T1000 (cell line): ENCODE measurements around the gene EIF4G1.
"Not testable (repeated sequence)": the region's sequence is repeated elsewhere in the genome, so short reads cannot be mapped to it uniquely, and the experiment has no call there.

ENCODE experiments used
- DNase-seq: peaks from one replicate; lab custom pipeline; 2025; ENCODE audit warnings: mixed read lengths; lab: John Stamatoyannopoulos, UW

The EIF4G1 gene

DNA sequence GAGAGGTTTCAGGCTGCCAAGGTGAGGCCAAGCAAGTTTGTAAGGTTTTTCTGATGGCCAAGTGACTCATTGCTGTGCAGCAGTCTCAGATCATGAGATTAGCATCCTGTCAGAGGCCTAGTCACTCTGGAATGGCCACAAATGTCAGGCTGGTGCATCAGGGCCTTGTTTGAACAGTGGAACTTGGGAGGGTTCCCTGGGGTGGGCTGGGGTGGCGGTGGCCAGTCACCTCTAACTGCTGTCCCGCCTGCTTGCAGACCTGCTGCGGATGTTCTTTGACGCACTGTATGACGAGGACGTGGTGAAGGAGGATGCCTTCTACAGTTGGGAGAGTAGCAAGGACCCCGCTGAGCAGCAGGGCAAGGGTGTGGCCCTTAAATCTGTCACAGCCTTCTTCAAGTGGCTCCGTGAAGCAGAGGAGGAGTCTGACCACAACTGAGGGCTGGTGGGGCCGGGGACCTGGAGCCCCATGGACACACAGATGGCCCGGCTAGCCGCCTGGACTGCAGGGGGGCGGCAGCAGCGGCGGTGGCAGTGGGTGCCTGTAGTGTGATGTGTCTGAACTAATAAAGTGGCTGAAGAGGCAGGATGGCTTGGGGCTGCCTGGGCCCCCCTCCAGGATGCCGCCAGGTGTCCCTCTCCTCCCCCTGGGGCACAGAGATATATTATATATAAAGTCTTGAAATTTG is 20.2 kb downstream of the EIF4G1 start:
- DNase-seq, result peak; percentile 39

- no peak for DNase-seq
Measured at GRCh38 chr3:184335291-184335660, 20.9 kb downstream of the EIF4G1 start.

DNA sequence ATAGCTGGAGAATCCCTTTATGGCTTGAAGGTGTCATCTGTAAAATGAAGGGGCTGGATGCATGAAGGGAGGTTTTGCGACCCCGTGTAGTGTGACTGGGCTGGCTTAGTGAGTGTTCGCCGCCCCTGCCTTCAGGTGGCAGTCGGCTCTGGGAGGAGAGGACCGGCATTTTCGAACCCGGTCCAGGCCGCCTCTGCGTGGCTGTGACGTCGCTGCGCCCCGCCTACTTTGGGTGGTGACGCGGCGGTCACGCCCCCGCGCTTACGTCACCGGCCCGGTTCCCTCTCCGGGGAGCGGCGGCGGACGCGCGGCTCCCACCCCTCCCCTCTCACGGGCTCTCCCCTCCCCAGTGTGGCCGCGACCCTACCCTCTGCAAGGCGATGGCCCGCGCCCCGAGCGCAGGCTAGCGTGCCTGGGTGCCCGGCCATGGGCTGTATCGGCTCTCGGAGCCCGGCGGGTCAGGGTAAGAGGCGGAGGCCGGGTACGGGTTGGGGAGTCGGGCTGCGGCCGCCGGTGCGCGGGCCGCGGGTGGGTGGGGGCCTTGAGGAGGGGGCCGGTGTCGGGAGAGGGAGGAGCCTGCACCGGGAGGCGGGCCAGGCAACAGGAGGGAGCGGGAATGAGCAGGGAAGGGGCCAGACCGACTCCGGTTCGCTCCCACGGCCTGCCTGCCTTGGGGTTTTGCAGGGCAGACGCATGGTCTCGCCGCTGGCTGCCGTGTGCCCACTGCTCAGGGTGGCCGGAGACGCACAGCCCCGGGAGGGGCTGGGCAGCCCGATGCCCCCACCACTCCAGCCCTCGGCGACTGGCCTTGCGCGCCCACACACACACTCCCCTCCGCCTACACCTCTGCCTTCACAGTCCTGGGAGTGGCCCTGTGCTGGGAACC is 21.5 kb downstream of the EIF4G1 start:
- peak; percentile 68 for DNase-seq

GRCh38 chr3:184336547-184337398 is 22.4 kb downstream of the EIF4G1 start:
- no peak for DNase-seq

DNA sequence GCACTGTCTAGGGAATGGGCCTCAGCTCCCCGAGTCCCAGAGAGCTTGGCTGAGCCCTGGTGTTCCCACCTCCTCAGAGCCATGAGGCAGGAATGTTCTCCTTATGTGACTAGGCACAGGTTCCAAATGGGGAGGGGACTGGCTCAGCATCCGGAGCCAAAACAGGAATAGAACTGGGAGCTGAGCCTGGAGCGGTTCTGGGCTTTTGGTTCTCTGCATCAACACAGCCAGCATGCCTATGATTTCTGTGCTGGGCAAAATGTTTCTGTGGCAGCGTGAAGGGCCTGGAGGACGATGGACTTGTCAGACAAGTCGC is 23.0 kb downstream of the EIF4G1 start, which contains the start of gene FAM131A:
Gene FAM131A, plus strand, starts transcription at position 202 of the 316 bp plus-strand sequence. Its CDS starts 31 bp downstream, at position 233.
- no peak for DNase-seq

- no peak for DNase-seq
Measured at GRCh38 chr3:184337981-184338380, 23.6 kb downstream of the EIF4G1 start.

- no peak for DNase-seq
Measured at GRCh38 chr3:184338511-184338945, 24.1 kb downstream of the EIF4G1 start.

DNA sequence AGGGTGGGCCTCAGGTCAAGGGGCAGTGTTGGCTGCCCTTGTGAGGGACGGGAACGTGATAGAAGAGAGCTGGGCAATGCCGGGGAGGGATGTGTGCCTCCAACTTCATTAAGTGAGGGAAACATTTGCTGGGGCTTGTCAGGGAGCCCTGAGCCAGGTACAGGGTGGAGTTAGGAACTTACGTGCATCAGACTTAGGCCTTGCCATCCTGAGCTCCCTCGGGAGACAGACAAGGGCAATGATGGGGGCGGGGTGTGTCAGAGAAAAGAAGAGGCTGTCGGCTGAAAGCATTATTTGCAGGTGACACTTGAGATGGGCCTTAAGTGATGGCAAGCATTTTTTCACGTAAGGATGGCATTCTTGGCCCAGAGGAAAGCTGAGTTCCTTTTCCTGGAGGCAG is 24.6 kb downstream of the EIF4G1 start:
- DNase-seq, result no peak

GRCh38 chr3:184339451-184340135 is 25.2 kb downstream of the EIF4G1 start:
- not testable (repeated sequence) for DNase-seq

DNA sequence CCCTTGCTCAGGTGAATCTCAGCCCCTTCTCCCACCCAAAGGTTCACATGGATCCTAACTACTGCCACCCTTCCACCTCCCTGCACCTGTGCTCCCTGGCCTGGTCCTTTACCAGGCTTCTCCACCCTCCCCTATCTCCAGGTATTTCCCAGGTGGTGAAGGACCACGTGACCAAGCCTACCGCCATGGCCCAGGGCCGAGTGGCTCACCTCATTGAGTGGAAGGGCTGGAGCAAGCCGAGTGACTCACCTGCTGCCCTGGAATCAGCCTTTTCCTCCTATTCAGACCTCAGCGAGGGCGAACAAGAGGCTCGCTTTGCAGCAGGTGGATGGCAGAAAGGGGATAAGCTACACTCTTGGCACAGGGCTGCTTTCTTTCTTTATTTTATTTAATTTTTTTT is 27.5 kb downstream of the EIF4G1 start:
- no peak for DNase-seq

DNA sequence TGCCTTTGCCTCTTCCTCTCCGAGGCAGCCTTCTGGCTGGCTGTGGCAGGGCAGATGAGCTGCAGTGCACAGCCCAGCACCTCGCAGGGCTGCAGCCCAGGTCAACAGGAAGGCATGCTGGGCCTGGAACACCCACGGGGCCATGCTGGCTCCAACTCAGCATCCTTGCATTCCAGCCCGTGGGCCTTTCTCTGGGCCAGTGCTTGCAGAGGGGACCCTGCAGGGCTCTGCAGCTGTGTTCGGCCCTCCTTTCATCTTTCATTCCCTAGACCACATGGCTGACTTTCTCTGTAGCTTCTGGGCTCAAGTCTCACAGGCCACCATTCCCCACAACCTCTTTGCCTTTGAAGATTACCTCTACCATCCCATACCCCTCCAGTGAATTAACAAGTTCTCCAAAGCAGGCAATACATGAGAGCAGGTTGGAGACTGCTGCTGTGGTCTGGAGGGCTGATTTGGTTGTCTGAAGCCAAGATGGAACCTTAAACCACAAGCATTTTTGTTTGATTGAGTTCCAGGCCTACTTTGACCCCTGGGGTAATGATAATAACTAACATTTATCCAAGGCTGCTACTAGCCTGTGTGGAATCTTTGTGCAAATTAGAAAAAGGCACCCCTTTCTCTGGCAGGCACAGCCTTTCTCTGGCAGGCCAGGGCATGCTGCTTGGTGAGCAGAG is 28.9 kb downstream of the EIF4G1 start:
- DNase-seq, result no peak

DNA sequence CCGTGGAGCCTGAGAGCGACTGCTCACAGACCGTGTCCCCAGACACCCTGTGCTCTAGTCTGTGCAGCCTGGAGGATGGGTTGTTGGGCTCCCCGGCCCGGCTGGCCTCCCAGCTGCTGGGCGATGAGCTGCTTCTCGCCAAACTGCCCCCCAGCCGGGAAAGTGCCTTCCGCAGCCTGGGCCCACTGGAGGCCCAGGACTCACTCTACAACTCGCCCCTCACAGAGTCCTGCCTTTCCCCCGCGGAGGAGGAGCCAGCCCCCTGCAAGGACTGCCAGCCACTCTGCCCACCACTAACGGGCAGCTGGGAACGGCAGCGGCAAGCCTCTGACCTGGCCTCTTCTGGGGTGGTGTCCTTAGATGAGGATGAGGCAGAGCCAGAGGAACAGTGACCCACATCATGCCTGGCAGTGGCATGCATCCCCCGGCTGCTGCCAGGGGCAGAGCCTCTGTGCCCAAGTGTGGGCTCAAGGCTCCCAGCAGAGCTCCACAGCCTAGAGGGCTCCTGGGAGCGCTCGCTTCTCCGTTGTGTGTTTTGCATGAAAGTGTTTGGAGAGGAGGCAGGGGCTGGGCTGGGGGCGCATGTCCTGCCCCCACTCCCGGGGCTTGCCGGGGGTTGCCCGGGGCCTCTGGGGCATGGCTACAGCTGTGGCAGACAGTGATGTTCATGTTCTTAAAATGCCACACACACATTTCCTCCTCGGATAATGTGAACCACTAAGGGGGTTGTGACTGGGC is 30.3 kb downstream of the EIF4G1 start:
- DNase-seq, result no peak

DNA sequence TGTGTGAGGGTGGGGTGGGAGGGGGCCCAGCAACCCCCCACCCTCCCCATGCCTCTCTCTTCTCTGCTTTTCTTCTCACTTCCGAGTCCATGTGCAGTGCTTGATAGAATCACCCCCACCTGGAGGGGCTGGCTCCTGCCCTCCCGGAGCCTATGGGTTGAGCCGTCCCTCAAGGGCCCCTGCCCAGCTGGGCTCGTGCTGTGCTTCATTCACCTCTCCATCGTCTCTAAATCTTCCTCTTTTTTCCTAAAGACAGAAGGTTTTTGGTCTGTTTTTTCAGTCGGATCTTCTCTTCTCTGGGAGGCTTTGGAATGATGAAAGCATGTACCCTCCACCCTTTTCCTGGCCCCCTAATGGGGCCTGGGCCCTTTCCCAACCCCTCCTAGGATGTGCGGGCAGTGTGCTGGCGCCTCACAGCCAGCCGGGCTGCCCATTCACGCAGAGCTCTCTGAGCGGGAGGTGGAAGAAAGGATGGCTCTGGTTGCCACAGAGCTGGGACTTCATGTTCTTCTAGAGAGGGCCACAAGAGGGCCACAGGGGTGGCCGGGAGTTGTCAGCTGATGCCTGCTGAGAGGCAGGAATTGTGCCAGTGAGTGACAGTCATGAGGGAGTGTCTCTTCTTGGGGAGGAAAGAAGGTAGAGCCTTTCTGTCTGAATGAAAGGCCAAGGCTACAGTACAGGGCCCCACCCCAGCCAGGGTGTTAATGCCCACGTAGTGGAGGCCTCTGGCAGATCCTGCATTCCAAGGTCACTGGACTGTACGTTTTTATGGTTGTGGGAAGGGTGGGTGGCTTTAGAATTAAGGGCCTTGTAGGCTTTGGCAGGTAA is 31.1 kb downstream of the EIF4G1 start:
- peak; percentile 28 for DNase-seq

DNA sequence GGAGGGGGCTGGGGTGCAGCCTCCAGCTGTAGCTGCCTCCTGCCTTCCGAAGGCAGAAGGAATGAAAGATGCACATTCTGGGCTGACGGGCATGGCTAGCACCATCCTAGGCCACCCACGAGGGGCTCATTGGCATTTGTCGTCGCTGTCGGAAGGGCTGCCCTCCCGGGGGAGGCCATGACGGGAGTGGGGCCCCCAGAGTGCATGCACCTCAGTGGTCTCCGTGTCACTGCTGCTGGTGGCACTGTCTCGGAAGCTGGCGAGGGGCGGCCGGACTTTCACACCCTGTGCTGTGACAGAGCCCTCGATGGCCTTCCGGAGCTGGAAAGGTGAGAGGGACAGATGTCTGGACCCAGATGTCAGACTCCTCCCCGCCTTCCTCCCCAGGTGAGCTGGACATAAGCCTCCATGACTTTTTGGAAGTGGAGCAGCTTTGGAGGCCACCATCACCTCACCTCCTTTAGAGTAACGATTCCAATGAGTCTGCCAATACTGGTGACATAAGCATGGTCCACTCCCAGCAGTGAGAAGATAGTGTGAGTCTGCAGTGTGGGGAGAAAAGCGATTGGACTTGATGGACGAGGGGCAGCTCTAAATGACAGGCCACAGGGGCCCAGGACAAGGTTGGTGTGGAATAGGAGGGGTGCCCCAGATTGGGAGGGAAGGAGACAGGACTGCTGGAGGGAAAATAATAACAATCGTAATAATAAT is 32.2 kb downstream of the EIF4G1 start:
- no peak for DNase-seq

DNA sequence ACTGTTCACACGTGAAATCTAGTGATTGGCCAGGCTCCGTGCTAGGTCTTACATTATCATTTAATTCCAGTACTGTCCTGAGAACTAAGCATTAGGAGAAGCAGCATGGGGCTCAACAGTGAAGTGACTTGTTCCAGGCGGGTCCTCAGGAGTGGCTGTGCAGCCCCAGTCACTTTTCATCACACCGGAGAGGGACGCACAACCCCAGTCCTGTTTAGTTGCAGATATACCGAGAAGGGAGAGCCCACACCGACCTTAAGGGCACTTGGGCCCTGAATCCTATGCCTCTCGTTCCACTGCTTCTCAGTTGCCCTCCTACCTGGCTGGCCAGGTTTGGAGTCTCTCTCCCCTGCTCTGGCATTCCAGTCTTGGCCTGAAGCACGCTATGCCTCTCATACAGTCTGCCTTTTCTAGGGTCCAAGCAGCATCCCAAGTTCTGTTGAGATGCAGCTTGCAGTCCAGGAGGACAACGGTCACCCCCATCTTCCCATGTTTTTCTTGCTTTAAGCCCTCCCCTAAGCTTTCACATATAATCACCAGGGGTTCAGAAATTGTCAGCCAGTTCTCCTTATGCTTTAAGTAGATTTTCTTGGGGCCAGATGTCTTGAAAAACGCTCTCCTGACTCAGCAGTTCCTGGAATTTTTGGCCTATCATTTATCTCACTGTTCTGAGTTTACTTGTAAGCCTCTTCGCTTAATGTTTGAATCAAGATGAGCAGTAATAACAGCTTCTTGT is 33.1 kb downstream of the EIF4G1 start:
- DNase-seq, result no peak

DNA sequence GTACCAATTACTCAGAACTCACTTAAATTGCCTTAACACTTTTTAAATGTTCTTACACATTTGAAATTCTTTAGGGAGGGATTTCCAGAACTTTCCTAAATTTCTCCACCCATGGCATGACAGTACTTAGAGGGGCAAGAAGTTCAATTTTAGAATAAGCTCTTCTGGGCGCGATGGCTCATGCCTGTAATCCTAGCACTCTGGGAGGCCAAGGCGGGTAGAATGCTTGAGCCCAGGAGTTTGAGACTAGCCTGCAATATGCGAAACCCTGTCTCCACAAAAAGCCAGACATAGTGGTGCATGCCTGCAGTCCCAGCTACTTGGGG is 33.6 kb downstream of the EIF4G1 start:
- DNase-seq, result no peak

DNA sequence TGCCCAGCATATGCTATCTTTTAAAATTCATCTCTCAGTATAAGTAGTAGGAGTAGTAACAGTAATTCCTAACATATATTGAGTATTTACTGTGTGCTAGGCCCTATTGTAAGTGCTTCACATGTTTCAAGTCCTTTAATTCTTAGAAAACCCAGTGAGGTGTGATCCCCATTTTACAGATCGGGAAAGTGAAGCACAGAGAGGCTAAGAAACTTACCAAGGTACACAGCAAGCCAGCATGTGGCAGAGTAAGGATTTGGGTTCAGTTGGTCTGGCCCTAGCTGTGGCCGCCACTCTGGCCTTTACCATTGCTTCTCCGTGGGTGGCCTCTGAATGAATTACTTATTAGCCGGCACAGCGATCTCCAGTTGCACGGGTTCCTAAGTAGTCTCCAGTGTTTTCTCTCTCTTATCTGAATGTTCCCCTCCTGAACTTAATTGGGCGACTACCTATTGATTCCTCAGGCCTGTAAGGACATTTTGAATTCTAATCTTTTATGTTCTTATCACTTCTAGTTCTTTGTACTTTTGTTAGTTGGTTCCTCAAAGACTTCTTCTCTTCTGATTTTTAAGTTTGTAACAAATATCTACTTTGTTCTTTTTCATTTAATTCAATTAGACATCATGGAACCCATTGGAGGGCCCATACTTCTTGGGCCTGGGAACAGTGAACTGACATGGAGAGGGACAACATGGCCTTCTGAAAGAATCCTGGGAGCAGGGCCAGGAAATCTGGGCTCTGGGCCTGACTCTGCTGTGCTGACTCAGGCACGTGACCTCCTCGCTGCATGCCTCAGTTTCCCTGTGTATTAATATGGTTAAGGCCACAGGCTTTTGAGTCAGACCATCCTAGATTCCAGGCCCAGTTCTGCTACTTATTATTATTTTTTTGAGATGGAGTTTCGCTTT is 35.4 kb downstream of the EIF4G1 start:
- no peak for DNase-seq
